ENCODE data around the gene LRRC8E. TPM values are rescaled to one million over a fixed set of nuclear protein-coding genes. Genes with fewer than 3 reads are reported as not detected.

LRRC8E gene
- polyA plus RNA-seq, 1 experiment = 8.6 TPM

DNA sequence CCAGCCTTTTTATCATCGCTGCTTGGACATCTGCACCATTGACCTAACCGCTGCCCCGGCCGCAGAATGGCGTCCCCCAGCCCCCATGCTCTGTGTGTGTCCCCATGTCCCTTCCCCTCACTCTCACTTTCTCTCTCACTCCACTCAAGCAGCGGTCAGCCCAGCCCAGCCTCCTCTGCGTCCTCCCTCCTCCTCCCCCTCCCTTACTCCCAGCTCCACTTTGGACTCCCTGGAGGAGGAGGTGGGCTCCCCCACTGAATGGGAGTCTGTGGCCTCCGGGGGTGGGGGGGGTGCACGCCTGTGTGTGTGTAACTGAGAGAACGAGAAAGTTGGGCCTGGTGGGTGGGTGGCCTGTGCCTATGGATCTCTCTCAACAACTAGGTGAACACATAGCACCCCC is 17.5 kb downstream of the LRRC8E start:
- TF ChIP-seq, protein P1, sequence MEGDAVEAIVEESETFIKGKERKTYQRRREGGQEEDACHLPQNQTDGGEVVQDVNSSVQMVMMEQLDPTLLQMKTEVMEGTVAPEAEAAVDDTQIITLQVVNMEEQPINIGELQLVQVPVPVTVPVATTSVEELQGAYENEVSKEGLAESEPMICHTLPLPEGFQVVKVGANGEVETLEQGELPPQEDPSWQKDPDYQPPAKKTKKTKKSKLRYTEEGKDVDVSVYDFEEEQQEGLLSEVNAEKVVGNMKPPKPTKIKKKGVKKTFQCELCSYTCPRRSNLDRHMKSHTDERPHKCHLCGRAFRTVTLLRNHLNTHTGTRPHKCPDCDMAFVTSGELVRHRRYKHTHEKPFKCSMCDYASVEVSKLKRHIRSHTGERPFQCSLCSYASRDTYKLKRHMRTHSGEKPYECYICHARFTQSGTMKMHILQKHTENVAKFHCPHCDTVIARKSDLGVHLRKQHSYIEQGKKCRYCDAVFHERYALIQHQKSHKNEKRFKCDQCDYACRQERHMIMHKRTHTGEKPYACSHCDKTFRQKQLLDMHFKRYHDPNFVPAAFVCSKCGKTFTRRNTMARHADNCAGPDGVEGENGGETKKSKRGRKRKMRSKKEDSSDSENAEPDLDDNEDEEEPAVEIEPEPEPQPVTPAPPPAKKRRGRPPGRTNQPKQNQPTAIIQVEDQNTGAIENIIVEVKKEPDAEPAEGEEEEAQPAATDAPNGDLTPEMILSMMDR (IDR thresholded peaks at IDR 0.05; ENCODE audit: insufficient read depth, low read depth, low read length) = no peak
- DNase-seq (ENCODE audit: low read depth) = no peak
- Histone ChIP-seq H3K27me3 (ENCODE audit: control insufficient read depth, insufficient read depth, low read length) (no peaks in the 10 kb centered on the region), H3K36me3 (ENCODE audit: control insufficient read depth, insufficient read depth, low read length) (peaks cover 14% of the 10 kb centered on the region), H3K4me3 (ENCODE audit: low read depth, low read length) (no peak overlapping the region)
- CTCF ChIA-PET = interaction anchor here (1.4 kb wide), 1 partner anchor 37 kb away, joined by 3 read pairs; no protein-coding TSS in a partner anchor
- POLR2A ChIA-PET = no interaction called here

DNA sequence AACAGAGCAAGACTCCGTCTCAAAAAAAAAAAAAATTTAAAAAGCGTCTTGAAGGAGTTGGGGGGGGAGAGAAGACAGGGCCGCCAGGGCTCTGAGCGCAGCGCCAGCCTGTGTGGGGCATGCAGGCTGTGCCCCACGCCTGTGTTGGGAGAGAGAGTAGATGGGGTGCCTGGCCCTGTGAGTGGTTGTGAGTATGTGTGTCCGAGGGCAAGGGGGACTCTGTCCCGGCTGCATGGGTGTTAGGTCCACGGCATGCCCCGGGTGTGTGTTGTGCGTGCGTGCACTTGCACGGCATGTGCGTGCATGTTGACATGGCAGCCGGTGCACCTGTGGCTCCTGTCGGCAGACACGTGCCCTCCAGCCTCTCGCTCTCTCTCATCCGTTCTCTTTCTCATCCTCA is 18.8 kb downstream of the LRRC8E start:
- Histone ChIP-seq H3K36me3 (ENCODE audit: control insufficient read depth, insufficient read depth, low read length) (peaks cover 15% of the 10 kb centered on the region), H3K27me3 (ENCODE audit: control insufficient read depth, insufficient read depth, low read length) (no peaks in the 10 kb centered on the region), H3K4me3 (ENCODE audit: low read depth, low read length) (no peak overlapping the region)
- CTCF ChIA-PET = interaction anchor here (1.3 kb wide), 1 partner anchor 9 kb away, joined by 3 read pairs; no protein-coding TSS in a partner anchor
- DNase-seq (ENCODE audit: low read depth) = no peak
- TF ChIP-seq, protein P1 (IDR thresholded peaks at IDR 0.05; ENCODE audit: insufficient read depth, low read depth, low read length) = no peak
- POLR2A ChIA-PET = no interaction called here

DNA sequence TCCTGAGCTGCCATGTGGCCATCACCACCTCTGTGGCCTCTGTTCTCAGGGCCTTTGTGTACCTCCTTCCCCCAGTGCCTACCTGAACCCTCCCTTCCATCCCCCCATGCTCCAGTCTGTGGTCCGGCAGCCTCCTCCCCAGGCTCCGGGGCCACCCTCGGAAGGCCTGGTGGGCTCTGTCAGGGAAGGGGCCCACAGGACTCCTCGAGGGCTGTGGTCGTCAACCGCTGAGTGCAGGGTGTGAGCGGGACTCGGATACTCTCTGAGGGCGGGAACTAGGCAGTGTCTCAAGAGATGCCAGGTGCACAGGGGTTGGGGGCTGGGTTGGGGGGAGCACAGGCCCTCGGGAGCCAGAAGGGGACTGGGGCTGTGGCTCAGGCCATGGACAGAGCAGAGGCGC is 19.2 kb downstream of the LRRC8E start:
- Histone ChIP-seq H3K4me3 (ENCODE audit: low read depth, low read length) (no peak overlapping the region), H3K27me3 (ENCODE audit: control insufficient read depth, insufficient read depth, low read length) (no peaks in the 10 kb centered on the region), H3K36me3 (ENCODE audit: control insufficient read depth, insufficient read depth, low read length) (peaks cover 17% of the 10 kb centered on the region)
- ChIA-PET POLR2A (no interaction called here), CTCF (interaction anchor here (1.1 to 1.3 kb wide), 2 partner anchors 8 to 9 kb away, joined by 3 read pairs; no protein-coding TSS in a partner anchor)
- TF ChIP-seq, protein P1 (IDR thresholded peaks at IDR 0.05; ENCODE audit: insufficient read depth, low read depth, low read length) = no peak
- DNase-seq (ENCODE audit: low read depth) = no peak

DNA sequence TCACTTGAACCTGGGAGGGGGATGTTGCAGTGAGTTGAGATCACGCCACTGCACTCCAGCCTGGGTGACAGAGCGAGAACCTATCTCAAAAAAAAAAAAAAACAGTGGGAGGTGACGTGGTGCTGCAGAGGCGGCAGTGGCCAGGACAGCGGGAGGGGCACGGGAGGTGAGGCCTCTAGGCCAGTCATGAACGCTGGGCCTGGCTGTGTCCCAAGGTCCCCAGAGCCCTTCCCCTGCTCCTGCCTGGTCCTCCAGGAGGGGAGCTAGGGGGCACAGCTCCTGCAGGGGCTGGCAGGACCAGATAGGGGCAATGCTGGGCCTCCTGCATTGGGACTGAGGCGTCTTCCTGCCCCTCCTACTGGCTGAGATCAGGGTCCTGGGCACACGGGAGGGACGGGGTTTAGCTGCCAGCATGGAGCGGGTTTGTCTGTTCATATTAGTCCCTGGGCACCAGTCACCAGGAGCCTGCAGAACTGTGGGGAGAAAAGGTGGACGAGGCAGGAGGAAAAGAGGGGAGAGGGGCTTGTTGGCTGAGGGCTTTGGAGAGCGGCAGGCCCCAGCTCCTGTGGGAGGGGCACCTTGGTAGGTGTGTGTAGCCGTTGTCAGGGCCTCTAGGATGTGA is 19.9 kb downstream of the LRRC8E start:
- ChIA-PET POLR2A (no interaction called here), CTCF (interaction anchor here (1.1 to 2.2 kb wide), 3 partner anchors 8 to 10 kb away, joined by 3 to 9 read pairs (median 3); no protein-coding TSS in a partner anchor)
- H3K27me3 ChIP-seq (ENCODE audit: control insufficient read depth, insufficient read depth, low read length) = no peaks in the 10 kb centered on the region
- TF ChIP-seq, protein P1 (IDR thresholded peaks at IDR 0.05; ENCODE audit: insufficient read depth, low read depth, low read length) = no peak
- H3K36me3 ChIP-seq (ENCODE audit: control insufficient read depth, insufficient read depth, low read length) = peaks cover 19% of the 10 kb centered on the region
- no peak overlapping the region for H3K4me3 ChIP-seq (ENCODE audit: low read depth, low read length)
- DNase-seq (ENCODE audit: low read depth) = no peak

DNA sequence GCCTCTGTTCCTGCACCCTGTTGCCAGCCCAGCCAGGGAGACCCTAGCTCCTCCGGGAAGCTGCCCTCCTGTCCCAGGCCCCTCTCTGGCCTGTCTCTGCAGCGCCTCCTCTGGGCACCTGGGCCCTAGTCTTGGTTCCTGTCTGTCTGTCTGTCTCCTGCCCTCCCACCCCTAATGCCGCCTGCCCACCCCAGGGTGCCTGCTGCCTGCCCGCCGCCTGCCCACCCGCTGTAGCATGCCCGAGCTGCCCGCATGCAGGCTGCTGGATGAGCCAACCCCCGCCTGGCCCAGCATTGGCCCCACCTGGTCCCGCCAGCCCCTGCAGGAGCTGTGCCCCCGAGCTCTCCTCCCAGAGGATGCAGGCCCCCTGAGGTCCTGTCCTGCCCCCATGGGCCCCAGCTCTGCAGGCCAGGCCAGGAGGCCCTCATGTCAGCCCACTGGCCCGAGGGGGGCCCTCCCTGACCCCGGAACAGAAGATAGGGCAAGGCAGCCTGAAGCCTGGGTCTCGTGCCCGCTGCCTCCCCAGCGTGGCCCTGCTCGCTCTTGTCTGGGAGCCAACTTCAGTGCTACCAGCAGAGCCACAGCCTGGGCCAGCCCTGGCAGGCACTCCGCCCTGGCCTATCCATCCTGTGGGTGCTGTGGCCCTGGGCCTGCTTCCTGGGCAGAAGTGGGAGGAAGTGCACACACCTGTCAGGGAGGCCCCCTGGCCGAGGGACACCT is 20.6 kb downstream of the LRRC8E start:
- ChIA-PET POLR2A (no interaction called here), CTCF (interaction anchor here (1.1 to 2.2 kb wide), 2 partner anchors 8 to 9 kb away, joined by 3 to 9 read pairs; no protein-coding TSS in a partner anchor)

More for the DNA sequence above, 20.6 kb downstream of the LRRC8E start:
- Histone ChIP-seq H3K4me3 (ENCODE audit: low read depth, low read length) (no peak overlapping the region), H3K36me3 (ENCODE audit: control insufficient read depth, insufficient read depth, low read length) (peaks cover 19% of the 10 kb centered on the region), H3K27me3 (ENCODE audit: control insufficient read depth, insufficient read depth, low read length) (no peaks in the 10 kb centered on the region)
- TF ChIP-seq, protein P1 (IDR thresholded peaks at IDR 0.05; ENCODE audit: insufficient read depth, low read depth, low read length) = no peak
- no peak for DNase-seq (ENCODE audit: low read depth)

All from BJ (cell line).